Lower leg skin (tissue), 4 donors: ENCODE results near the gene TSHB. TPM values are rescaled to one million over a fixed set of nuclear protein-coding genes. Genes with fewer than 3 reads are reported as not detected.

Experiments
- DNase-seq, 2 donors: peaks; one replicate each; pipeline ENCODE4 v3.0.0-alpha.2; 2019; ENCODE audit warnings: low spot score in 2 of 2
- H3K4me3 ChIP-seq: fragments of 200-600 bp; sonication (generic); 2 replicates; pipeline ENCODE4 v1.5.1; 2017; ENCODE audit warnings: mild to moderate bottlenecking, low read depth; ENCODE audit not compliant: poor library complexity, severe bottlenecking
- POLR2A ChIP-seq, 2 donors: fragments of 450-650 bp; IDR thresholded peaks; one replicate each; pipeline ENCODE4 v1.6.1; 2016 to 2017; ENCODE audit warnings: antibody characterized with exemption in 2 of 2, mild to moderate bottlenecking in 1 of 2, moderate library complexity in 1 of 2
- WGBS, 2 donors: methylation state at CpG; one replicate each; pipeline ENCODE4 v1.1.5; 2018; 5-methylcytosine and 5-hydroxymethylcytosine counted together
- intact Hi-C: fragments of 100-400 bp; cut with DNase I; formaldehyde crosslinking; loops from one replicate; pipeline ENCODE4 v1.15.0; 2023; ENCODE audit warnings: low total_unique reads
- total RNA-seq, 4 donors: library from RNA; depleted of rRNA; stranded (reverse); fragments of >200 nt; gene quantifications; one replicate each; pipeline ENCODE4 v1.1.0, GENCODE V29; 2016
- TF ChIP-seq, protein P1 (sequence below), 3 donors: fragments of 450-650 bp; IDR thresholded peaks; one replicate each; pipeline ENCODE4 v1.5.1; 2016; ENCODE audit warnings: antibody characterized with exemption in 3 of 3, mild to moderate bottlenecking in 3 of 3, moderate library complexity in 2 of 3

Gene TSHB
- not detected for total RNA-seq

DNA sequence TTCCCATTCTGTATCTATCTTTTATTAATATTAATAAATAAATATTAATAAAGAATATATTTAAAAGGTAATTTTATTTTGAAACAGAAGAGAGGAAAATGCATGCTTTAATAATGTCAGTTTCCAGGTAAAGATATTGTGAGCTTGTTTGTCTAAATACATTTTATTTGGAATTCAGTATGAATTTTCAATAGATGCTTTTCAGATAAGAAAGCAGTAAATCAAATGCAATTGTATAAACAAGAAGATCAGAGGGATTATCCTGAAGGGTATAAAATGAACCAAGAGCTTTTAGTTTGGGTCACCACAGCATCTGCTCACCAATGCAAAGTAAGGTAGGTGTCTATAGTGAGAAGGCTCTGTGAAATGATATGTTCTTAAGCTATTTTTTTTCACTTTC is at the start of gene TSHB:
TSHB (plus strand) TSS at position 301 of the 400 bp plus-strand sequence. CDS start 3,537 bp downstream, outside the sequence.
- DNase-seq = no peak
- no peak for TF ChIP-seq POLR2A (IDR thresholded peaks at IDR 0.05)
- TF ChIP-seq, protein P1, sequence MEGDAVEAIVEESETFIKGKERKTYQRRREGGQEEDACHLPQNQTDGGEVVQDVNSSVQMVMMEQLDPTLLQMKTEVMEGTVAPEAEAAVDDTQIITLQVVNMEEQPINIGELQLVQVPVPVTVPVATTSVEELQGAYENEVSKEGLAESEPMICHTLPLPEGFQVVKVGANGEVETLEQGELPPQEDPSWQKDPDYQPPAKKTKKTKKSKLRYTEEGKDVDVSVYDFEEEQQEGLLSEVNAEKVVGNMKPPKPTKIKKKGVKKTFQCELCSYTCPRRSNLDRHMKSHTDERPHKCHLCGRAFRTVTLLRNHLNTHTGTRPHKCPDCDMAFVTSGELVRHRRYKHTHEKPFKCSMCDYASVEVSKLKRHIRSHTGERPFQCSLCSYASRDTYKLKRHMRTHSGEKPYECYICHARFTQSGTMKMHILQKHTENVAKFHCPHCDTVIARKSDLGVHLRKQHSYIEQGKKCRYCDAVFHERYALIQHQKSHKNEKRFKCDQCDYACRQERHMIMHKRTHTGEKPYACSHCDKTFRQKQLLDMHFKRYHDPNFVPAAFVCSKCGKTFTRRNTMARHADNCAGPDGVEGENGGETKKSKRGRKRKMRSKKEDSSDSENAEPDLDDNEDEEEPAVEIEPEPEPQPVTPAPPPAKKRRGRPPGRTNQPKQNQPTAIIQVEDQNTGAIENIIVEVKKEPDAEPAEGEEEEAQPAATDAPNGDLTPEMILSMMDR (IDR thresholded peaks at IDR 0.05) = no peak
- no peak within 1 kb of the TSS for H3K4me3 ChIP-seq
- intact Hi-C loops = no loop called here

DNA sequence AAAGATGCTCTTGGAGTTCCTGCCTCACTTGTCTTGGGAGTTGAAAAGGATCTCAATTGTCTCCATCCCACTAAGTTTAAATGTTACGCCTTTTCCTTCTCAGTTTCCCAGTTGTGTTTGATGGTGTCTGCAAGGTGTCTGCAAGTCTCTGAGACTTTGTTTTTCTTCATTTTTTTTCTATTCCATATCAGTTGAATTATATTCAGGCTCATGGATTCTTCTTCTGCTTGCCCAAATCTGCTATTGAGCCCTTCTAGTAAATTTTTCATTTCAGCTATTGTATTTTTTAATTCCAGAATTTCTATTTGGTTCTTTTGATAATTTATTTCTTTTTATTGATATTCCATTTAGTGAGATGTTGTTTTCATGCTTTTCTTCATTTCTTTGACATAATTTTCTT is 47.4 kb upstream of the TSHB start:
- 50 to 63% methylated on average over 1 of the region's 1 CpG for WGBS, 2 donors
- H3K4me3 ChIP-seq = no peak overlapping the region
- intact Hi-C loops = loop anchor here (10.0 kb wide), 1 partner anchor 63 kb away; no protein-coding TSS in a partner anchor
- DNase-seq = no peak
- TF ChIP-seq, protein P1 (IDR thresholded peaks at IDR 0.05) = no peak
- no peak for TF ChIP-seq POLR2A (IDR thresholded peaks at IDR 0.05)

DNA sequence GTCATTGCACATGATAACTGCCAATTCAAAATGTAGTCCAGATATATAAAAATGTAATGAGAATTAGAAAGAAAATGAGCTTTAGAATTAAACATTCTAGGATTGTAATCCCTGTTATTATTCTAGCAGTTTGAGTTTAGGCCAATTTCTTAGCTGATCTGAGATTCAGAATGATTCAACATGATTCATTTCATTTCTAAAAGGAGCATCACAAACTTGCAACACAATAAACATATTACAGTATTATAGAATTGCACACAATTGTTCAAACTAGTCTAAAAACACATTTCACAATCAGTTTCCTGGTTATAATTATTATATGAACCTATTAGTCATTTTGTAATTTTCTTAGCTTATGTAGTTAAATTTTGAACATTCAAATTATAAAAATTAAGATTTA is 43.3 kb upstream of the TSHB start:
- TF ChIP-seq, protein P1 (IDR thresholded peaks at IDR 0.05) = no peak
- no peak for TF ChIP-seq POLR2A (IDR thresholded peaks at IDR 0.05)
- no peak for DNase-seq
- H3K4me3 ChIP-seq = no peak overlapping the region
- intact Hi-C loops = loop anchor here (10.0 kb wide), 1 partner anchor 59 kb away; no protein-coding TSS in a partner anchor

DNA sequence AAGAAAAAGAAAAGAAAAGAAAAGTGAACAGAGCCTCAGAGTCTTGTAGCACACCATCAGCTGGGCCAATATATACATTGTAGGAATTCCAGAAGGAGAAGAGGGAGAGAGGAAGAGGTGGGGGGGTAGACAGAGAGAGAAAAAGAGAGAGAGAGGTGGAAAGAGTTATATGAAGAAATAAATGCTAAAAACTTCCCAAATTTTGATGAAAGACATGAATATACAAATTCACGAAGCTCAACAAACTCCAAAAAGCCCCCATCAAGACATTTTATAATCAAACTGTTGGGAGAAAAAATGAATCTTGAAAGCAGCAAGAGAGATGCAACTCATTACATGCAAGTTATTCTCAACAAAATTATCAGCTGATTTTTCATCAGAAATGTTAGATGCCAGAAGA is 41.5 kb upstream of the TSHB start:
- TF ChIP-seq, protein P1 (IDR thresholded peaks at IDR 0.05) = no peak
- TF ChIP-seq POLR2A (IDR thresholded peaks at IDR 0.05) = no peak
- DNase-seq = no peak
- WGBS, 2 donors = 83 to 96% methylated on average over 1 of the region's 1 CpG
- intact Hi-C loops = loop anchor here (10.0 kb wide), 1 partner anchor 57 kb away; no protein-coding TSS in a partner anchor
- no peak overlapping the region for H3K4me3 ChIP-seq

DNA sequence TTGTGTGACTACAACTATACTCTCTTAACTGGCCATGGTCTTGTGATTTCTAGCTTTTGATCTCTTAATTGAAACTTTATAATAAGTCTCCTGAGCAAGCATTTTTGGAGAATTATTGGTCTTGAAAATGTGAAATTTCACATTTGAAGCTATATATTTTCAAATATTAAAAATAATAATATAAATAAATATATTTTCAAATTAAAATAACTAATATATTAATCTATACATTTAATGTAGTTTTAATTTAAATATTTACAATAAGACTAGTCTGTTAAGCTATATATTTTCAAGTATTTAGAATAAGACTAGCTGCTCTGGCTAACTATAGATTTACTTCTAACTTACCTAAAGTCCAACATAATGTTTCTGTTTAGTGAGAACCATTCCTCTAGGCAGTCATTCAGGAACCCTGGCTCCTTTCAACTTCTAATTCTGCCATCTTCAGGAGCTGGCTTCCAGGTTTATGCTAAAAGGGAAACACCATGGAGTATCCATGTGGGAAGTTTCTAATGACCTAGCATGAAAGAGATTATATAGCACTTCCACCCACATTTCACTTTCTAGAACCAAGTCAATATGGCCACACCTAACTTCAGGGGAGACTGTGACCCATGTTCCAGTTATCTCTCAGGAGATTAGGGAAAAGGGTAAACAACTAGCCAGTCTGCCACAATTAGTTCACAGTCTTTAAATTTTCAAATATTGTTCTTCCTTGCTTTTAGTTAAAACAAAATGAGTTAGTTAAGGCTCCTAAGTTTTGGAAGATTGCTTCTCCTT is 31.9 kb upstream of the TSHB start:
- H3K4me3 ChIP-seq = no peak overlapping the region
- intact Hi-C loops = no loop called here
- TF ChIP-seq, protein P1 (IDR thresholded peaks at IDR 0.05) = no peak
- no peak for TF ChIP-seq POLR2A (IDR thresholded peaks at IDR 0.05)
- DNase-seq = no peak

DNA sequence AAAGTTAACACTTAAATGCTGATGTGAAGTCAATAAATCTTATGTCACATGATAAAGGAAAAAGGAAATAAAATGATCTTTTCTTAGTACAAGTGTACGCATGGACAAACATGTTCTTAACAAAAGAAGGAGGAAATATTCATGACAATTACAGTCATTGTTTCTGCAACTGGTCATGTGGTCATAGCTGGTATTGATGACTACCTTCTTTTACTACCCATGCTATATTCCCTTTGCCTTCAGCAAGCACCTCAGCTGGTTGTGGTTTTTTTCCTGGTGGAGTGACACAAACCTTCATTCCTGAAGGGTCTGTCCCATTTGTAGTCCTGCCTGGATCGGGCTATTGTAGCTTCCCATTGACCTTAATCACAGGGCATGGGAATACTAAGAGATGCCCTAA is 23.4 kb upstream of the TSHB start:
- no peak overlapping the region for H3K4me3 ChIP-seq
- no peak for DNase-seq
- TF ChIP-seq POLR2A (IDR thresholded peaks at IDR 0.05) = no peak
- TF ChIP-seq, protein P1 (IDR thresholded peaks at IDR 0.05) = no peak
- intact Hi-C loops = no loop called here
- WGBS, 2 donors = 81 to 89% methylated on average over 2 of the region's 2 CpGs
